WTC11 (cell line): ENCODE results near the gene UNG. TPM values are rescaled to one million over a fixed set of nuclear protein-coding genes. Genes with fewer than 3 reads are reported as not detected.

ENCODE experiments used
- ATAC-seq: fragments of 200-7000 bp; cut with Tn5 transposase; 2 replicates; pipeline ENCODE4 v1.10.0; 2021; ENCODE audit warnings: mild to moderate bottlenecking, moderate library complexity
- CTCF ChIA-PET: fragments of 300-600 bp; sonication (Branson Sonifier 250); formaldehyde crosslinking; loops from one replicate; lab custom pipeline; 2021; ENCODE audit warnings: antibody characterized with exemption; lab: Charles Lee
- POLR2A ChIA-PET: fragments of 350-600 bp; sonication (Branson Sonifier 250); formaldehyde crosslinking; loops from one replicate; lab custom pipeline; 2021; ENCODE audit warnings: antibody characterized with exemption; lab: Charles Lee
- DNase-seq: peaks from one replicate; pipeline ENCODE4 v3.0.0; 2021; ENCODE audit warnings: low spot score
- H3K27ac Mint-ChIP-seq: 2 replicates; pipeline ENCODE4 v1.8.0; 2021; ENCODE audit warnings: mixed read lengths
- H3K27me3 Mint-ChIP-seq: 2 replicates; pipeline ENCODE4 v1.8.0; 2021; ENCODE audit warnings: low read depth, mild to moderate bottlenecking, moderate library complexity, mixed read lengths
- H3K36me3 Mint-ChIP-seq: 2 replicates; pipeline ENCODE4 v1.8.0; 2021; ENCODE audit warnings: mixed read lengths
- H3K4me1 Mint-ChIP-seq: 2 replicates; pipeline ENCODE4 v1.8.0; 2022; ENCODE audit warnings: mixed read lengths
- H3K4me3 Mint-ChIP-seq: 2 replicates; pipeline ENCODE4 v1.8.0; 2021; ENCODE audit warnings: mild to moderate bottlenecking, moderate library complexity, mixed read lengths
- H3K9me3 Mint-ChIP-seq: 2 replicates; pipeline ENCODE4 v1.8.0; 2021; ENCODE audit warnings: mixed read lengths
- ATF2 ChIP-seq: sonication (generic); formaldehyde crosslinking; IDR thresholded peaks from 2 replicates; pipeline ENCODE4 v1.8.1; 2022; ENCODE audit warnings: low read depth, missing genetic modification reagents, borderline replicate concordance
- CTCF ChIP-seq: fragments of 200-600 bp; IDR thresholded peaks from 2 replicates; pipeline ENCODE4 v1.8.0; 2022; ENCODE audit warnings: antibody characterized with exemption
- E2F5 ChIP-seq: sonication (generic); formaldehyde crosslinking; IDR thresholded peaks from 2 replicates; pipeline ENCODE4 v1.8.1; 2022; ENCODE audit warnings: mild to moderate bottlenecking, moderate library complexity, missing genetic modification reagents
- ESRRA ChIP-seq: sonication (generic); formaldehyde crosslinking; IDR thresholded peaks from 2 replicates; pipeline ENCODE4 v1.8.1; 2022; ENCODE audit warnings: mild to moderate bottlenecking, missing genetic modification reagents, borderline replicate concordance
- FOXK1 ChIP-seq: sonication (generic); formaldehyde crosslinking; IDR thresholded peaks from 2 replicates; pipeline ENCODE4 v1.8.0; 2022; ENCODE audit warnings: mild to moderate bottlenecking, moderate library complexity, missing genetic modification reagents
- FOXP1 ChIP-seq: sonication (generic); formaldehyde crosslinking; IDR thresholded peaks from 2 replicates; pipeline ENCODE4 v1.8.0; 2022; ENCODE audit warnings: missing genetic modification reagents, mild to moderate bottlenecking, moderate library complexity, borderline replicate concordance
- MAX ChIP-seq: sonication (generic); formaldehyde crosslinking; IDR thresholded peaks from 2 replicates; pipeline ENCODE4 v1.8.0; 2022; ENCODE audit warnings: mild to moderate bottlenecking, missing genetic modification reagents
- NR3C1 ChIP-seq: sonication (generic); formaldehyde crosslinking; conservative IDR thresholded peaks from 2 replicates; pipeline ENCODE4 v1.8.1; 2023; ENCODE audit warnings: low read depth, mild to moderate bottlenecking, missing genetic modification reagents
- PRRX2 ChIP-seq: fragments of 250-450 bp; sonication (Bioruptor Pico); IDR thresholded peaks from 2 replicates; pipeline ENCODE4 v1.8.0; 2021; ENCODE audit warnings: mild to moderate bottlenecking
- SMAD3 ChIP-seq: sonication (generic); formaldehyde crosslinking; IDR thresholded peaks from 2 replicates; pipeline ENCODE4 v1.8.0; 2022; ENCODE audit warnings: missing genetic modification reagents, mild to moderate bottlenecking, borderline replicate concordance
- SMAD4 ChIP-seq: sonication (generic); formaldehyde crosslinking; IDR thresholded peaks from 2 replicates; pipeline ENCODE4 v1.8.0; 2022; ENCODE audit warnings: mild to moderate bottlenecking, missing genetic modification reagents
- SP1 ChIP-seq: sonication (generic); formaldehyde crosslinking; conservative IDR thresholded peaks from 2 replicates; pipeline ENCODE4 v1.8.1; 2022; ENCODE audit warnings: missing genetic modification reagents
- TCF7 ChIP-seq: sonication (generic); formaldehyde crosslinking; IDR thresholded peaks from 2 replicates; pipeline ENCODE4 v1.8.0; 2022; ENCODE audit warnings: mild to moderate bottlenecking, low read depth, missing genetic modification reagents, moderate library complexity
- TEAD1 ChIP-seq: sonication (generic); formaldehyde crosslinking; IDR thresholded peaks from 2 replicates; pipeline ENCODE4 v1.8.0; 2022; ENCODE audit warnings: mild to moderate bottlenecking, missing genetic modification reagents
- TEAD4 ChIP-seq: sonication (generic); formaldehyde crosslinking; IDR thresholded peaks from 2 replicates; pipeline ENCODE4 v1.8.0; 2022; ENCODE audit warnings: mild to moderate bottlenecking, missing genetic modification reagents
- TP53 ChIP-seq: sonication (generic); formaldehyde crosslinking; IDR thresholded peaks from 2 replicates; pipeline ENCODE4 v1.8.1; 2023; ENCODE audit warnings: mild to moderate bottlenecking, missing genetic modification reagents
- USF2 ChIP-seq: sonication (generic); formaldehyde crosslinking; IDR thresholded peaks from 2 replicates; pipeline ENCODE4 v1.8.1; 2023; ENCODE audit warnings: mild to moderate bottlenecking, missing genetic modification reagents, moderate library complexity
- ZBTB21 ChIP-seq: sonication (generic); formaldehyde crosslinking; IDR thresholded peaks from 2 replicates; pipeline ENCODE4 v1.8.1; 2023; ENCODE audit warnings: mild to moderate bottlenecking, missing genetic modification reagents, borderline replicate concordance
- ZNF512 ChIP-seq: sonication (generic); formaldehyde crosslinking; IDR thresholded peaks from 2 replicates; pipeline ENCODE4 v1.8.1; 2022; ENCODE audit warnings: missing genetic modification reagents, borderline replicate concordance
- ZSCAN18 ChIP-seq: fragments of 250-450 bp; sonication (Bioruptor Pico); IDR thresholded peaks from 2 replicates; pipeline ENCODE4 v2.1.2; 2022; ENCODE audit warnings: mild to moderate bottlenecking, moderate library complexity
- total RNA-seq: library from RNA; stranded (reverse); gene quantifications from 3 replicates; pipeline ENCODE4 v1.2.3, GENCODE V29; 2021

UNG gene
- total RNA-seq, 1 experiment from 2014 or later = 127 TPM

- ChIA-PET POLR2A (no interaction called here), CTCF (interaction anchor here (0.5 kb wide), 1 partner anchor 25 kb away, joined by 3 read pairs; no protein-coding TSS in a partner anchor)
- TF ChIP-seq TEAD1 (CRISPR knock-in tag) (no peak), FOXP1 (no peak), CTCF (no peak), ZSCAN18 (CRISPR knock-in tag) (no peak), SP1 (CRISPR knock-in tag) (no peak), ESRRA (CRISPR knock-in tag) (no peak), MAX (CRISPR knock-in tag) (no peak), TP53 (CRISPR knock-in tag) (no peak), ZBTB21 (CRISPR knock-in tag) (no peak), NR3C1 (CRISPR knock-in tag) (no peak), ATF2 (no peak), E2F5 (CRISPR knock-in tag) (no peak)
- DNase-seq = no peak
- peaks cover 10% of the 10 kb centered on the region for H3K4me1 Mint-ChIP-seq
- no peaks in the 10 kb centered on the region for H3K36me3 Mint-ChIP-seq
- no peak for ATAC-seq
- H3K27ac Mint-ChIP-seq = no peak overlapping the region
- H3K9me3 Mint-ChIP-seq = peaks cover 2% of the 10 kb centered on the region; the same call in 1 of the 2 replicates
- H3K27me3 Mint-ChIP-seq = no peaks in the 10 kb centered on the region
- no peak overlapping the region for H3K4me3 Mint-ChIP-seq
These were observed 33.1 kb downstream of the UNG start for GRCh38 chr12:109130297-109131153.

- POLR2A ChIA-PET = no interaction called here
- CTCF ChIA-PET = interaction anchor here (0.5 to 1.3 kb wide), 6 partner anchors 12 to 263 kb away, joined by 3 to 8 read pairs (median 4); partner anchors contain the start of gene FOXN4
- no peaks in the 10 kb centered on the region for H3K27me3 Mint-ChIP-seq
- no peaks in the 10 kb centered on the region for H3K36me3 Mint-ChIP-seq
- ATAC-seq = peak; percentile 24
- no peak for DNase-seq
- no peak overlapping the region for H3K4me3 Mint-ChIP-seq
- H3K4me1 Mint-ChIP-seq = peaks cover 2% of the 10 kb centered on the region; the same call in 1 of the 2 replicates
- H3K9me3 Mint-ChIP-seq = peaks cover 9% of the 10 kb centered on the region
- no peak overlapping the region for H3K27ac Mint-ChIP-seq
- TF ChIP-seq SMAD4 (CRISPR knock-in tag) = no peak
- no peak for TF ChIP-seq TEAD4 (CRISPR knock-in tag)
- TF ChIP-seq SMAD3 (CRISPR knock-in tag) = no peak
- TF ChIP-seq USF2 (CRISPR knock-in tag) = no peak
- TF ChIP-seq TCF7 (CRISPR knock-in tag) = no peak
- no peak for TF ChIP-seq FOXK1 (CRISPR knock-in tag)
- no peak for TF ChIP-seq ZNF512 (CRISPR knock-in tag)
- TF ChIP-seq PRRX2 (CRISPR knock-in tag) = no peak
- TF ChIP-seq FOXP1 = no peak
- no peak for TF ChIP-seq ESRRA (CRISPR knock-in tag)
These were observed 34.0 kb downstream of the UNG start for GRCh38 chr12:109131154-109132050.
